Activated CD8-positive, alpha-beta T cell treated with anti-CD3 and anti-CD28 coated beads for 36 hours (primary cell): ENCODE measurements around the gene AGA. TPM values are rescaled to one million over a fixed set of nuclear protein-coding genes. Genes with fewer than 3 reads are reported as not detected.

Source experiments
- ATAC-seq: fragments of 200-7000 bp; cut with Tn5 transposase; one replicate; pipeline ENCODE4 v1.10.0; 2021; ENCODE audit warnings: mild to moderate bottlenecking, moderate library complexity
- CTCF ChIA-PET: fragments of 350-600 bp; sonication (Branson Sonifier 250); formaldehyde crosslinking; loops from one replicate; lab custom pipeline; 2021; ENCODE audit warnings: antibody characterized with exemption; lab: Charles Lee
- POLR2A ChIA-PET: fragments of 350-600 bp; sonication (Branson Sonifier 250); formaldehyde crosslinking; loops from one replicate; lab custom pipeline; 2021; ENCODE audit warnings: antibody characterized with exemption; lab: Charles Lee
- DNase-seq: peaks from one replicate; pipeline ENCODE4 v3.0.0-alpha.2; 2020
- H3K27ac Mint-ChIP-seq: one replicate; pipeline ENCODE4 v1.8.0; 2021; ENCODE audit warnings: mild to moderate bottlenecking, mixed read lengths
- H3K27me3 Mint-ChIP-seq: one replicate; pipeline ENCODE4 v1.8.0; 2021; ENCODE audit warnings: mixed read lengths
- H3K36me3 Mint-ChIP-seq: one replicate; pipeline ENCODE4 v1.8.0; 2021; ENCODE audit warnings: low read depth, mixed read lengths
- H3K4me1 Mint-ChIP-seq: one replicate; pipeline ENCODE4 v1.8.0; 2021; ENCODE audit warnings: low read depth, mixed read lengths
- H3K4me3 Mint-ChIP-seq: one replicate; pipeline ENCODE4 v1.8.0; 2021; ENCODE audit warnings: mild to moderate bottlenecking, moderate library complexity, mixed read lengths
- H3K9me3 Mint-ChIP-seq: one replicate; pipeline ENCODE4 v1.8.0; 2021; ENCODE audit warnings: mixed read lengths
- intact Hi-C: fragments of 100-400 bp; cut with micrococcal nuclease; formaldehyde crosslinking; loops from one replicate; pipeline ENCODE4 v1.10.0; 2022
- total RNA-seq, 2 experiments: library from RNA; stranded (reverse); gene quantifications; one replicate each; pipeline ENCODE4 v1.2.3, GENCODE V29; 2021
- TF ChIP-seq, protein P1 (sequence below): fragments of 200-600 bp; IDR thresholded peaks from one replicate; pipeline ENCODE4 v1.8.0; 2022; ENCODE audit warnings: antibody characterized with exemption, mild to moderate bottlenecking

The AGA gene
- total RNA-seq, 2 experiments from 2014 or later, result 19.7 to 21.8 TPM

DNA sequence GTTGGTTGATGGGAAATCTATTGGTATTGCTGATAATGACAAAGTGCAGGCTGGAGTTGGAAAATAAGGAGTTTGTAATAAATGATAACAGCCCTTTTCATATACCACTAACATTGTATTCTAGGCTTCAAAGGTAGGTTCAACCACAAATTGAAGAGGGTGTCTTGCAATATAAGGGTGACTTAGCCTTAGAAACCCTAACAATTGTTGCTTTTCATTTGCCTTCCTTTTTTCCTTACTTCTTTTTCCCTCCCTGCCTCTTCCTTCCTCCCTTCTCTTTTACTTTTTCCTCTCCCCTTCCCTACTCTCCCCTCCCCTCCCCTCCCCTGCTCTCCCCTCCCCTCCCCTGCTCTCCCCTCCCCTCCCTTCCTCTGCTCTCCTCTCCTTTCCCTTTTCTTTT lies 10.9 kb upstream of the AGA start:
- intact Hi-C loops, result no loop called here
- no peaks in the 10 kb centered on the region for H3K4me1 Mint-ChIP-seq
- no peak for ATAC-seq
- H3K4me3 Mint-ChIP-seq, result no peak overlapping the region
- H3K9me3 Mint-ChIP-seq, result no peaks in the 10 kb centered on the region
- POLR2A ChIA-PET, result no interaction called here
- TF ChIP-seq, protein P1, sequence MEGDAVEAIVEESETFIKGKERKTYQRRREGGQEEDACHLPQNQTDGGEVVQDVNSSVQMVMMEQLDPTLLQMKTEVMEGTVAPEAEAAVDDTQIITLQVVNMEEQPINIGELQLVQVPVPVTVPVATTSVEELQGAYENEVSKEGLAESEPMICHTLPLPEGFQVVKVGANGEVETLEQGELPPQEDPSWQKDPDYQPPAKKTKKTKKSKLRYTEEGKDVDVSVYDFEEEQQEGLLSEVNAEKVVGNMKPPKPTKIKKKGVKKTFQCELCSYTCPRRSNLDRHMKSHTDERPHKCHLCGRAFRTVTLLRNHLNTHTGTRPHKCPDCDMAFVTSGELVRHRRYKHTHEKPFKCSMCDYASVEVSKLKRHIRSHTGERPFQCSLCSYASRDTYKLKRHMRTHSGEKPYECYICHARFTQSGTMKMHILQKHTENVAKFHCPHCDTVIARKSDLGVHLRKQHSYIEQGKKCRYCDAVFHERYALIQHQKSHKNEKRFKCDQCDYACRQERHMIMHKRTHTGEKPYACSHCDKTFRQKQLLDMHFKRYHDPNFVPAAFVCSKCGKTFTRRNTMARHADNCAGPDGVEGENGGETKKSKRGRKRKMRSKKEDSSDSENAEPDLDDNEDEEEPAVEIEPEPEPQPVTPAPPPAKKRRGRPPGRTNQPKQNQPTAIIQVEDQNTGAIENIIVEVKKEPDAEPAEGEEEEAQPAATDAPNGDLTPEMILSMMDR, result no peak
- no peaks in the 10 kb centered on the region for H3K27me3 Mint-ChIP-seq
- no peak for DNase-seq
- no peak overlapping the region for H3K27ac Mint-ChIP-seq
- CTCF ChIA-PET, result no interaction called here
- H3K36me3 Mint-ChIP-seq, result no peaks in the 10 kb centered on the region

DNA sequence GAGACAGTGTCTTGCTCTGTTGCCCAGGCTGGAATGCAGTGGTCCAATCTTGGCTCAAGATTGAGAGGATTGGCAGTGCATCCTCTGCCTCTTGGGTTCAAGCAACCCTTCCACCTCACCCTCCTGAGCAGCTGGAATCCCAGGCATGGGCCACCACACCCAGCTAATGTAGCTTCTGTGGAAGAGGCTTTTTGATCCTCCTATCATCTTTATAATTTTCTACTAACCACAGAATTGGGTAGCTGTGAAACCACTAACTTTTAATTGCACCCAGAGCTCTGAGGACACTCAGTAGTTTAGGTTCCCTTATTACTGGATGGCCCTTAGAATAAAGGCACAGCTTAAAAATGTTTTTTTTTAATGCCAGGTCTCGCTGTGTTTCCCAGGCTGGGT lies 8.9 kb upstream of the AGA start:
- H3K9me3 Mint-ChIP-seq, result no peaks in the 10 kb centered on the region
- POLR2A ChIA-PET, result interaction anchor here (0.7 to 0.8 kb wide), 2 partner anchors 9 to 305 kb away, joined by 3 read pairs; no protein-coding TSS in a partner anchor

DNA sequence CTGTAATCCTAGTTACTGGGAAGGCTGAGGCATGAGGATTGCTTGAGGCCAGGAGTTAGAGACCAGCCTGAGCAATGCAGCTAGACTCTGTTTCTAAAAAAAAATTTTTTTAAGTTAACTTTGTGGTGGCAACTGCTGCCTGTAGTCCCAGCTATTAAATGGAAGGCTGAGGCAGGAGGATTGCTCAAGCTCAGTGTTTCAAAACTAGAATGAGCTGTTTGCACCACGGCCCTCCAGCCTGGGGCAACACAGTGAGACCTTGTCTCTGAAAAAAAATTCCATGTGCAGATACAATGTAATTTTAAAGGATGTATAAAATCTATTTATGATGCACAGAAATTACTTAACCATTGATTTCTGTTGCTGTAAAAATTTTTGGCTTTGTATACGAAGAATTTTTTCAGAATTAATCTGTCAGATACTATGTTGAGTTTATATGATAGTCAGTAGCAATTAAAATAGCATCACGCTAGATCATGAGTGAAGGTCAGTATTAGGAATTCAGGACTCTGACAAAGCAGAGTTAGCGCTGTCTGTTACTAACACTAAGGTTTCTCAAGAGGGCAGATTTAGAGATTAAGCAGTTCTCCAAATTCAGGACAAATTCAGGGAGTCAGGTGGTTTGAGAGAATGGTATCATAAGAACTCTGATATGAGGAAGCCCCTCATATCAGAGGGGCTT lies 8.3 kb upstream of the AGA start:
- Mint-ChIP-seq H3K9me3 (no peaks in the 10 kb centered on the region), H3K4me3 (no peak overlapping the region), H3K27ac (no peak overlapping the region), H3K36me3 (no peaks in the 10 kb centered on the region), H3K4me1 (peaks cover 10% of the 10 kb centered on the region), H3K27me3 (no peaks in the 10 kb centered on the region)
- CTCF ChIA-PET, result interaction anchor here (0.9 to 1.1 kb wide), 2 partner anchors 13 to 39 kb away, joined by 3 read pairs; no protein-coding TSS in a partner anchor
- TF ChIP-seq, protein P1, result no peak
- POLR2A ChIA-PET, result interaction anchor here (0.7 to 0.8 kb wide), 2 partner anchors 8 to 306 kb away, joined by 3 read pairs; no protein-coding TSS in a partner anchor
- intact Hi-C loops, result no loop called here
- DNase-seq (no peak), ATAC-seq (no peak)

More for the DNA sequence above, 8.9 kb upstream of the AGA start:
- Mint-ChIP-seq H3K4me3 (no peak overlapping the region), H3K36me3 (no peaks in the 10 kb centered on the region), H3K27ac (no peak overlapping the region), H3K4me1 (peaks cover 10% of the 10 kb centered on the region), H3K27me3 (no peaks in the 10 kb centered on the region)
- TF ChIP-seq, protein P1, result no peak
- intact Hi-C loops, result no loop called here
- ATAC-seq (no peak), DNase-seq (no peak)
- CTCF ChIA-PET, result no interaction called here

DNA sequence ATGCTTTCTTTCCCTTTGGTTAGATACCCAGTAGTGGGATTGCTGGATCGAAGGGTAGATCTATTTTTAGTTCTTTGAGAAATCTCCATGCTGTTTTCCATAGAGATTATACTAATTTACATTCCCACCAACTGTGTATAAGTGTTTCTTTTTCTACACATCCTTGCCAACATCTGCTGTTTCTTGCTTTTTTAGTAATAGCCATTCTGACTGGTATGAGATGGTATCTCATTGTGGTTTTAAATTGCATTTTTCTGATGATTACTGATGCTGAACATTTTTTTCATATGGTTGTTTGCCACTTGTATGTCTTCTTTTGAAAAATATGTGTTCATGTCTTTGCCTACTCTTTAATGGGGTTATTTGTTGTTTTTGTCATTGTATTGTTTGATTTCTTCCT lies 6.6 kb upstream of the AGA start:
- intact Hi-C loops, result no loop called here
- TF ChIP-seq, protein P1, result no peak
- H3K36me3 Mint-ChIP-seq, result no peaks in the 10 kb centered on the region
- no peak for DNase-seq
- CTCF ChIA-PET, result no interaction called here
- H3K4me3 Mint-ChIP-seq, result no peak overlapping the region
- POLR2A ChIA-PET, result no interaction called here
- peaks cover 14% of the 10 kb centered on the region for H3K4me1 Mint-ChIP-seq
- ATAC-seq, result no peak
- H3K27me3 Mint-ChIP-seq, result no peaks in the 10 kb centered on the region
- H3K9me3 Mint-ChIP-seq, result no peaks in the 10 kb centered on the region
- H3K27ac Mint-ChIP-seq, result no peak overlapping the region

DNA sequence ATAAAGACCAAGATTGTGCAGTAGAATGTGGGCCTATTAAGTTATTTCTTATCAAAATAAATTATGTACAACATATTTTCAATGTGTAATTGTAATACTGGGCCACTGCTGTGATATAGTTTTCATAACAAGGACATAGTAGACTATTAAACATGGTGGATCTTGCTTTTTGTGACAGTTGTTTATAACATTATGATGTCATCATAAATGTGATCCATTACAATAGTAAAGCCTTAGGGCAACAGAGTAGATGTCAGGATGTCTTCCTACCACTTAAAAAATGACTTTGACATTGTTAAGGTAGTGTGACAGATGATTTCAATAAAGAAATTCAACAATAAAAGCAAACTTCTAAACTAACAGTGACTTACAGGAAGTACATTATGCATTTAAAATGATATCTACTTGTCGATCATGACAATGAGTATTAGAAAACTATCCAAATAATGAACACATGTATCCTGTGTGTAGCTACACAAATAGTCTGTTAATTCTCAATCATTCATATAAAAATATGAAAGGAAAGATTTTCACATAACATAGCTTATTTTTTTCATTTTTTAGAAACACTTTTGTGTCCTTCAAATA lies 5.3 kb upstream of the AGA start:
- ChIA-PET POLR2A (interaction anchor here (0.6 kb wide), 1 partner anchor 20 kb away, joined by 3 read pairs; no protein-coding TSS in a partner anchor), CTCF (interaction anchor here (1.1 kb wide), 1 partner anchor 10 kb away, joined by 3 read pairs; no protein-coding TSS in a partner anchor)
- no peaks in the 10 kb centered on the region for H3K9me3 Mint-ChIP-seq
- H3K4me3 Mint-ChIP-seq, result no peak overlapping the region
- TF ChIP-seq, protein P1, result no peak
- no peak for ATAC-seq
- no peak for DNase-seq
- peaks cover 18% of the 10 kb centered on the region for H3K4me1 Mint-ChIP-seq
- H3K36me3 Mint-ChIP-seq, result no peaks in the 10 kb centered on the region
- no peaks in the 10 kb centered on the region for H3K27me3 Mint-ChIP-seq
- intact Hi-C loops, result no loop called here
- H3K27ac Mint-ChIP-seq, result no peak overlapping the region
